ENCODE measurements around the gene CLGN. TPM values are rescaled to one million over a fixed set of nuclear protein-coding genes. Genes with fewer than 3 reads are reported as not detected.
A peak's percentile ranks its signal among the peaks of the same experiment; 100 is the strongest.

The CLGN gene
- total RNA-seq, 1 donor from 2014 or later = 1.1 TPM

GRCh38 chr4:140344621-140345020 is 82.8 kb downstream of the CLGN start:
- H3K36me3 ChIP-seq = no peaks in the 10 kb centered on the region
- intact Hi-C loops (cut with DNase I) = no loop called here
- H3K4me3 ChIP-seq = no peak overlapping the region
- no peak overlapping the region for H3K27ac ChIP-seq
- H3K9me3 ChIP-seq = no peaks in the 10 kb centered on the region
- peaks cover 7% of the 10 kb centered on the region for H3K4me1 ChIP-seq
- DNase-seq (no peak), ATAC-seq (no peak)
- no peaks in the 10 kb centered on the region for H3K27me3 ChIP-seq (ENCODE audit: low read depth)
- TF ChIP-seq CTCF (IDR thresholded peaks at IDR 0.05) = no peak

GRCh38 chr4:140344101-140344500 is 83.3 kb downstream of the CLGN start:
- intact Hi-C loops (cut with DNase I) = no loop called here
- no peaks in the 10 kb centered on the region for H3K9me3 ChIP-seq
- DNase-seq = no peak
- TF ChIP-seq CTCF (IDR thresholded peaks at IDR 0.05) = no peak
- no peak overlapping the region for H3K4me3 ChIP-seq
- no peaks in the 10 kb centered on the region for H3K27me3 ChIP-seq (ENCODE audit: low read depth)
- no peak overlapping the region for H3K27ac ChIP-seq
- ATAC-seq = peak; percentile 34 to 42
- peaks cover 7% of the 10 kb centered on the region for H3K4me1 ChIP-seq
- H3K36me3 ChIP-seq = no peaks in the 10 kb centered on the region

GRCh38 chr4:140343303-140343702 is 84.1 kb downstream of the CLGN start:
- H3K4me3 ChIP-seq = no peak overlapping the region

GRCh38 chr4:140342620-140343019 is 84.8 kb downstream of the CLGN start:
- Histone ChIP-seq H3K4me1 (peaks cover 7% of the 10 kb centered on the region), H3K9me3 (no peaks in the 10 kb centered on the region), H3K27me3 (ENCODE audit: low read depth) (no peaks in the 10 kb centered on the region), H3K27ac (no peak overlapping the region), H3K36me3 (no peaks in the 10 kb centered on the region), H3K4me3 (no peak overlapping the region)
- intact Hi-C loops (cut with DNase I) = no loop called here
- no peak for DNase-seq
- ATAC-seq = no peak
- no peak for TF ChIP-seq CTCF (IDR thresholded peaks at IDR 0.05)

More at GRCh38 chr4:140343303-140343702, 84.1 kb downstream of the CLGN start:
- intact Hi-C loops (cut with DNase I) = no loop called here
- Histone ChIP-seq H3K27ac (no peak overlapping the region), H3K9me3 (no peaks in the 10 kb centered on the region), H3K27me3 (ENCODE audit: low read depth) (no peaks in the 10 kb centered on the region), H3K4me1 (peaks cover 7% of the 10 kb centered on the region), H3K36me3 (no peaks in the 10 kb centered on the region)
- DNase-seq (peak; percentile 77), ATAC-seq (peak; percentile 94 to 96)
- TF ChIP-seq CTCF (IDR thresholded peaks at IDR 0.05) = no peak

Other genes starting within 250 kb of the CLGN start
- 38.4 TPM for gene SCOC, start 54.0 kb downstream of the CLGN start, total RNA-seq
- gene MGAT4D, start 70.6 kb upstream of the CLGN start, total RNA-seq = not detected
- gene ELMOD2, start 96.5 kb upstream of the CLGN start, total RNA-seq = 22.8 TPM
- not detected for gene UCP1, start 141.3 kb upstream of the CLGN start, total RNA-seq